Dermis microvascular lymphatic vessel endothelial cell (primary cell): ENCODE measurements around the gene RAB15. TPM values are rescaled to one million over a fixed set of nuclear protein-coding genes. Genes with fewer than 3 reads are reported as not detected.
A peak's percentile ranks its signal among the peaks of the same experiment; 100 is the strongest.

Experiments
- DNase-seq, 2 donors: peaks; one replicate each; pipeline versions ENCODE4 v3.0.0 to v3.0.0-alpha.2; 2010; ENCODE audit warnings: low read depth in 2 of 2
- total RNA-seq: library from RNA; depleted of rRNA; stranded (reverse); fragments of >200 nt; gene quantifications from 2 replicates; pipeline ENCODE4 v1.2.1, GENCODE V29; 2014

The RAB15 gene
- total RNA-seq, 1 donor from 2014 or later: 6.2 TPM

GRCh38 chr14:64910847-64911495, 61.2 kb downstream of the RAB15 start:
- DNase-seq: peak; percentile 24 to 50

- no peak for DNase-seq
These were observed 66.1 kb downstream of the RAB15 start for GRCh38 chr14:64906022-64906421.

- no peak for DNase-seq
These were observed 72.2 kb downstream of the RAB15 start for GRCh38 chr14:64899958-64900357.

Other genes with a start within 250 kb of the RAB15 start
- gene SPTB, start 92.4 kb downstream of the RAB15 start, total RNA-seq: under 0.01 and 0.13 TPM in 2 replicates
- 35.7 and 52.6 TPM in 2 replicates for gene CHURC1, start 57.9 kb downstream of the RAB15 start, total RNA-seq
- not detected in 2 replicates for gene GPX2, start 29.6 kb downstream of the RAB15 start, total RNA-seq
- gene FNTB, start 14.6 kb upstream of the RAB15 start, total RNA-seq: 6.8 and 10.1 TPM in 2 replicates
- 40.6 and 53.6 TPM in 2 replicates for gene MAX, start 130.2 kb upstream of the RAB15 start, total RNA-seq